Measurements from ENCODE around the gene ERBB4.
"Not testable (repeated sequence)": the region's sequence is repeated elsewhere in the genome, so short reads cannot be mapped to it uniquely, and the experiment has no call there.

ERBB4 gene

DNA sequence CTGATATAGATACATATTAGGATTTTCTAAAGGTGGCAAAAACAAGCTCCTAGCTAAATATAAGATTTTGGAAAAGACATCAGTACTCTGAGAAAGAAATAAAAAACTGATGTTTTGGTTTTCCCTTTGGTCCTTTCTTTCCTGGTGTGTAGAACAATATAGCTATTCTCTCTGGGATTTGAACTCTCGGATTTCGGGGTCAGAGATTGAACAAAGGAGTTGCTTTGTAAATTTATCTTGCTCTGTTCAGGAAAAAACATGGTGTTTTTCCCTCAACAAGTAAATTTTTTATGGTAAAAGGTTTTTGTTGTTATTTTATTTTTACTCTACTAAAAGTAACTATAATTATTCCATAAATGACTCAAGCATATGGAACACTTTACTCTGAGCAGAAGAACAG lies 889.3 kb downstream of the ERBB4 start:
- DNase-seq (ENCODE audit: low read depth in 1 of 2, low spot score in 1 of 2), result no peak

DNA sequence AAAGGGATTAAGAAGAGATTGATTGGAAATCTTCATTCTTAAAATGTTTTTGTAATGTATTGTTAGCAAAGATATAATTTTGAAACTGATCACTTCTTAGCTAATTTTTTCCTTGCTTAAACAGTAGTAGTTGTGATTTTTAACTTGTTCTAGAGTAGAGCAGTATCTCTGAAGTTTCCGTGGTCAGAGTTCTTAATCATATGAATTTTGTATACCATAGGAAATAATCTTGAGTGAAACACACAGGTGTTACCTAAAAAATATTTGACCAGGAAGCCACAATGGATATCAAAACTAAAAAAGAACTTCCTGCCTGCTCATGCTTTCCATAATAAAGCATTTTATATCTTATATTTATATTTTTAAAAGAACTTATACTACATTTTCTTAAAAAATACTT lies 907.1 kb downstream of the ERBB4 start:
- DNase-seq (ENCODE audit: low read depth in 1 of 2, low spot score in 1 of 2), result no peak

DNA sequence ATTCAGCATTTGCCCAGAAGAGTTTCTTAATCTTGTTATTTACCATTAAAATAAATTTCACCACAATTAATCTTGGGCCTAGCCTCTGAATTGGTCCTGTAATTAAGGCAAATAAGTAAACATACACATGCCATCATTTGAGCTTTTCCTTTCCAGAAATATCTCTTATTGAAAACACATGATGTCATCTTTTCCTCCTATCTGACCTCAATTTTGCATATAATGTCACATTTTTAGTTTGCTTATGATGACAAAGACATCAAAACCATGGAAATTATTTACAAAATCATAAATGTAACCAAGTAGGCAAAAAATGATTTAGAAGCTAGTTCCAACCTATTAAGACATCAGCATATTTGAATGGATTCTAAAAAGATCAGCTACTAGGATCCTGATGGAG lies 915.5 kb downstream of the ERBB4 start:
- DNase-seq (ENCODE audit: low read depth in 1 of 2, low spot score in 1 of 2), result no peak

DNA sequence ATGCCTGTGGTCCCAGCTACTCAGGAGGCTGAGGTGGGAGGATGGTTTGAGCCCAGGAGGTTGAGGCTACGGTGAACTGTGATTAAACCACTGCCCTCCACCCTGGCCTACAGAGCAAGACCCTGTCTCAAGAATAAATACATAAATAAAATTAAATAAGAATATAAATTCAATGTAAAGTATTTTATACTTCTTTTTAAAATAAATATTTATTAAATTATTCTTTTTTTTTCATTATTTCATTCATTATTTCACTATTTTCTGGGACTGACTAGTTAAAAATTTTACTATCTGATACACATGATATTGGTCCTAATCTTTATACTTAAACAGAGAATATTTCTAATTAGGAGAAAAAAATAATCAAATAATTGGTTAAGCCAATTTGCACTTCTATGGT lies 917.6 kb downstream of the ERBB4 start:
- DNase-seq (ENCODE audit: low read depth in 1 of 2, low spot score in 1 of 2), result no peak

DNA sequence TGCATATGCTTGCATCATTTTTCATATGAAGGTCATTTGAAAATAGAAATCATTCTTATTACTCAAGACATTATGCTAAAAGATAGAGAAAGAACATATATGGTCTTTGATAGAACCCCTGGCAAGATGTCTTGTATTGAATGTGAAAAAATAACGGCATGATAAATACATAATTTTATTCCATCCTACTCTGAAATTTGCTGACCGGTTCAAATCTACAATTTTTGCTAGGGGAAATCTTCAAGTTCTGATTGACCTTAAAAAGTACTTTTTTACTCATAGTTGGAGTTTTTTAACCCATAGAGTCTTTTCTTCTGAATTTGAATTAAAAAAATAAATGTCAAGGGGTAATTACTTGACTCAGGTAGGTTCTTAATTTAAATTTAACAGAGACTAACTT lies 920.8 kb downstream of the ERBB4 start:
- DNase-seq (ENCODE audit: low read depth in 1 of 2, low spot score in 1 of 2), result no peak

DNA sequence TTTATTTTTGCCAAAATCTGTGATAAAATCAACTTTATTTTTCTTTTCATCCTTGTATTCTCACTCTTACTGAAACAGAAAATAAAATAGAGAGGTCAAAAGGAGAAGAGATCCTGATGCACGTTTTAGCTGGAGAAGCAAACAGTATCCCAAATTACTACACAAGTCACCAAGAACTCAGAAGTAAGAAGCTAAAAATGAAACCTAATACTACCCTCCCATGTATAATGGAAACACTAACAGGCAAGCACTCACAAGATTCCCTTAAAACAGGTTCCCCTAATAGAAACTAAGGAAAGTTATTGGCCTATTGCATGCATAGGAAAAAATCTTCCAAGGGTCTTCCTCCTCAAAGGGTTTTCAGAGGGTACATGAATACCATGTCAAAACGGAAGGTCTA lies 927.0 kb downstream of the ERBB4 start:
- DNase-seq (ENCODE audit: low read depth in 1 of 2, low spot score in 1 of 2), result no peak

DNA sequence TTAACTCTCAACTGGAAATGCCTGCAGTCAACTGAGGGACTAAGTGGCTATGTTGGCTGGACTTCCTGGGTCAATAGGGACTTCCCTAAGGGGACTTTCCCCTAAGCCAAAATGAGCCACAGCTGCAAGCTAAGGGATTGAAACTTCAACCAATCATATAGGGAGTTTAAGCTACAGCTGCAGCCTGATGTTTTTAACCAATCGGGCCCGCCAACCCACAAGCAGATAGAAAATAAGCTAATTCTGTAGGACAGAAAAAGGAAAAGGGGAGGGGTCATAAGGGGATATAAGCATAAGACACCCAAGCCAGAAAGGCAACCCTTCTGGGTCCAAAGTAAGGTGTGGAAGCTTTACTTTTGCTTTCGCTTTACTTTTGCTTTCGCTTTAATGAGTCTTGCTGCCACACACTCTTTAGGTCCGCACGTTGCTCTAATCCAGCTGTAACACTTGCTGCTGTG lies 927.5 kb downstream of the ERBB4 start:
- no peak for DNase-seq (ENCODE audit: low read depth in 1 of 2, low spot score in 1 of 2)

DNA sequence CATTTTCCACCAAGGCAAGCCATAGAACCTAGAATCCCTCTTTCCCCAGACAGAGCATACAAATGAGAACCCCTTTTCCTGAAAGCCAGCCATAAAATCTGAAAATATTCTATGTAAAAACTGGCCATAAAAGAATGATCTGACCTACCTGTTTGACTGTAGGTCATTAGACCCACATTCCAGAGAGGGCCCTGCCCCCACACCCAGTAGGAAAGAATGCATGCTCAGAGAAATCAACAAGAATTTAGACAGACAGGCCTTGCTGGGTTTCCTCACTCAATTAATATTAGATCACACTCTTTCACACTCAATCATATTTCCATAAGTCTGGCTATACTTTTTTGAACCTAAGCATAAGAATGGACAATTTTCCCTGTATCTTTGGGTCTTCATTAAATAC lies 929.5 kb downstream of the ERBB4 start:
- no peak for DNase-seq (ENCODE audit: low read depth in 1 of 2, low spot score in 1 of 2)

DNA sequence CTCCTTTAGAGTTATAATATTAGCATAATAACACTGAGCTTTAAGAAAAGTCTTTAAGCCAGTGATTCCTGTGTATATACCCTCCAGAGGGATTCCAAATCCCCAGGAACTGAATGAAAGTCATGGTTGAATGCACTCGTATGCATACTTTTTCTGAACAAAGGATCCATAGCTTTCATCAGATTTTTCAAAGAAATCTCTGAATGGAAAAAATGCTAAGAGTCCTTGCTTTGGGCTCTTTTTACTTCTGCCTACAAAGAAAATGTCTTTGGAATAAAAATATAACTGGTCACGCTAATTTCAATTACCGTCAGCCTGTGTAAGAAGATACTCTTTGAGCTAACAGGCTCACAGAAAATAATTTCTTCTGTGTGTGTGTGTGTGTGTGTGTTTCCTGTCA lies 939.5 kb downstream of the ERBB4 start:
- no peak for DNase-seq (ENCODE audit: low read depth in 1 of 2, low spot score in 1 of 2)

DNA sequence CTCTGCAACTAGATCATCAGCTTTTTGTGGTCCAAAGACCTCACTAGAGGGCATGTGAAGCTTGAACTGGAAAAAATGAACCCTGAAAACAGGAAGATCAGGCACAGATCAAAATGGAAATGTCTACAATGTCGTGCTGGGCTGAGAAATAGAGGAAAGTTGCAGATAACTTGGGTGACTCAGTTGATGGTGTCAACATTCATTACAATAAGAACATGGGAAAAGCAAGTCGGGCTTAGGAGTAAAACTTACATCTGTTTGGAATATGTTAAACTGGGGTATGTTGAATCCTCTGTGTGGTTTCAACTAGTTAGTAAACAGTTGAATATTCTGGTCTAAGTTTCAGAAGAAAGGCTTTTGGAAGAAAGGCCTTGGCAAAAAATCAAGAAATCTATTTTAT lies 940.4 kb downstream of the ERBB4 start:
- no peak for DNase-seq (ENCODE audit: low read depth in 1 of 2, low spot score in 1 of 2)

DNA sequence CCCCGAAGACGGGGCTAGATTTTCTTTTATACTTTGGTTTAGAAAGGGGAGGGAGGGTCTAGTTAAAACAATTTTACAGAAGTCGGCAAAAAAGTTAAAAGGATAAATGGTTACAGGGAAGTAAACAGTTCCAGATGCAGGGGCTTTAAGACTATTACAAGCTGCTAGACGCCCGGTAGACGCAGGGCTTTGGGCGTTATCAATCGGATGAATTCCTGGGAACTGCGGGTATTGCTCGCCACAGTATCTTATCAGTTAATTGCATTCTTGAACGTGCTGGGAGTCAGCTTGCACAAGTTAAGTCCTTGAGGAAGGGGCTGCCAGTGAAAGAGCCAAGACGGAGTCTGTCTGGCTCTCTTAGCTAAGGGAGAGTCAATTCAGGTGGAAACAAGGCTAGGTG lies 946.6 kb downstream of the ERBB4 start:
- DNase-seq (ENCODE audit: low read depth in 1 of 2, low spot score in 1 of 2), result not testable (repeated sequence)

DNA sequence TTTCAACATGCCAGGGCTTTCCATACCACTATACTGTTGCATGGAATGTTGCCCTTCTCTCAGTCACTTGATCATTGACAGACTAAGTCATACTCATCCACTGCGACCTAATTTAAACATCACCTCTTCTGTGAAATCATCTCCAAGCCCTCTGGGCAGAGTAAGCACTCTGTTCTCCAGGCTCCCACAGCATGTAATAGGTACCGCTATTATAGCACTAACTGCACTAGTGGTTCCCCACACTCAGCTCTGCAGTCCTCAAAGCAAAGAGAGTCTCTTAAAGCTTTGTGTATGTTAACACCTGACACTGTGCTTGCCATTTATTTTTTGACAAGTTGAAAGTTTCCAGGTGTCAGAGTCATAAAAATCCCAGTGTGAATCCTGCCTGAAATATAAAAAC lies 947.2 kb downstream of the ERBB4 start:
- DNase-seq (ENCODE audit: low read depth in 1 of 2, low spot score in 1 of 2), result no peak

DNA sequence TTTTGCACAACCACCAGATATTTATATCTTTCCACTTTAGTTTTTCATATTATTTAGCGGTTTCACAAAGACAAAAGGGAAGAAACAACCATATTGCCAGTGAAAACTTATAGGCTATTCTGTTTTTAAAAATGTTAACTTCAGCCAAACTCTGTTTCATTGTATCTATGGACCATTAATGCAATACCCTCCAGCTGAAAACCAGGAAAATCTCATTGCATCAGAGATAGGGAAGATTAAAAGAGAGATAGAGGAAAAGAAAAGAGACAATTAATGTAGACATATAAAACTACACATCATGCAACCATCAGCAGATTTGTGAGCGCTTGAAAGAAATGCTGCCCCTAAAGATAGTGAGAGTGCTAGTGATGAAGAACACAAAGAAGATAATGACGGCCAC lies 970.2 kb downstream of the ERBB4 start:
- no peak for DNase-seq (ENCODE audit: low read depth in 1 of 2, low spot score in 1 of 2)

DNA sequence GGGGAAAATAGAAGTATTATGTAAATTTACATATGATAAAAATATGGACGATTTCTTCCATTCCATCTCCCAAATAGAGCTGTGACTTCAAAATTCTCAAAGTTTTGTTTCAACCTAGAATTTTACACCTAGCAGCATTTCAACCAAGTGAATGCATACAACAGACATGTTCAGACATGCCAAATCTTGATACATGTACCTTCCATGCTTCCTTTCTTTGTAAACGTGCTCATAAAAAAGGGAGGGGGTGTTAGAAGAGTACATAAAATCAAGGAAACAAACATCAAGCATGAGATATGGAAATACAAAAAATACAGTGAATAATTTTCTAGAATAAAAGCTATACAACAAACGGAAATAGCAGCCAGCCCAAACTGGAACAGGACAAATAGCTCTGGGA lies 974.2 kb downstream of the ERBB4 start:
- no peak for DNase-seq (ENCODE audit: low read depth in 1 of 2, low spot score in 1 of 2)

DNA sequence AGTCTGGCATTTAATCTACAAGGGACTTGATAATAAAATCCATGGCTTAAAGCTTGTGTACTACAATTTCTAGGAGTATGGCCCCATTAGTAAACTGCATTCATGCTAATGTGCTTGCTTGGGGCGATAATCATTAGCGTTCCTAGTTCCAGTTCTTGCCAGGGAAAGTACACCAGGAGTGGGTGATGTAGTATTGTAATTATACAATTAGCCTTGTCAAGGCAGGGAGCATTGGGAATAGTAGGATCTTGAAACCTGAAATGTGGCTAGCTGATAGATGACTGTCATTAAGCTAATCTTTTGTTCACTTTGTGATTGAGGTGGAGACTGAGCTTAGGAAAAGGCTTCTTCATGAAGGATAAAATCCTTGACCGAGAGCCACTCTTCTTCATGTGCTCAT lies 993.0 kb downstream of the ERBB4 start:
- DNase-seq (ENCODE audit: low read depth in 1 of 2, low spot score in 1 of 2), result no peak

DNA sequence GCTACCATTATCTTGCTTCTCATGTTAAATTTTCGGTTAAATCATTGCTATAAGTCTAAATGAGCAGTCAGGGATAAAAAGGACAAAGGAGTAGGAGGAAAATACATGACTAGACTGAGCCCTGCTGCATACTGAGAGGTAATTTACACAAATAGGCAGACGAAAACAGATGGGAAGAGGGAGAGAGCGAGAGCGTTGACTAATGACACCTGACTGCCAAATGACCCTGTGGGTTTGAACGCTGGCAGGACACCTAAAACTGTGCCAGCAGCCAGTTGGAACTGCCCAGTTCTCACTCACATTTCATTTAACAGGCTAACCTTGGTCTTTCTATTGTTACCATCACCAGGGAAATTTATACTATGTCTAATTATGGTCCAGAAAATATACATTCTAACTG lies 1004.0 kb downstream of the ERBB4 start:
- DNase-seq (ENCODE audit: low read depth in 1 of 2, low spot score in 1 of 2), result no peak

DNA sequence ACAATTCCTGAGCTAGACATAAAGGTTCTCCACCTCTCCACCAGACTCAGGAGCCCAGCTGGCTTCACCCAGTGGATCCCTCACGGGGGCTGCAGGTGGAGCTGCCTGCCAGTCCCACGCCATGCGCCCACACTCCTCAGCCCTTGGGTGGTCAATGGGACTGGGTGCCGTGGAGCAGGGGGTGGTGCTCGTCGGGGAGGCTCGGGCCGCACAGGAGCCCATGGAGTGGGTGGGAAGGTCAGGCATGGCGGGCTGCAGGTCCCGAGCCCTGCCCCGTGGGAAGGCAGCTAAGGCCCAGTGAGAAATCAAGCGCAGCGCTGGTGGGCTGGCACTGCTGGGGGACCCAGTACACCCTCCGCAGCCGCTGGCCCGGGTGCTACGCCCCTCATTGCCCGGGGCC lies 1014.4 kb downstream of the ERBB4 start:
- DNase-seq (ENCODE audit: low read depth in 1 of 2, low spot score in 1 of 2), result not testable (repeated sequence)

DNA sequence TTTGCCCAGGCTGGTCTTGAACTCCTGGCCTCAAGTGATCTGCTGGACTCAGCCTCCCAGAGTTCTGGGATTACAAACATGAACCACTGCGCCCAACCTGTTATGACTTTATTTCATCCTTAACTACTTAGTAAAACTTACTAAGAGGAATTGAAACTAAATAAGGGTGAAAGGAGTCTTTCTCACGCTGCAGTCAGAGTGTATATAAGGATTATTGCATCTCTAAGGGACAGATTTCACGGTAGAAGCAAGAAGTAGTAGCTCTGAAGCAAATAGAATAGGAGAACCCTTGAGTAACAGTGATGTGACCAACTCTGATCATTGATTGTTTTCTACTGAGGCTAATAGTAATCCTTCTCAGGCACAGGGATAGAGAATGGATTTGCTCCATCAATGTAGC lies 1022.1 kb downstream of the ERBB4 start:
- DNase-seq (ENCODE audit: low read depth in 1 of 2, low spot score in 1 of 2), result no peak

DNA sequence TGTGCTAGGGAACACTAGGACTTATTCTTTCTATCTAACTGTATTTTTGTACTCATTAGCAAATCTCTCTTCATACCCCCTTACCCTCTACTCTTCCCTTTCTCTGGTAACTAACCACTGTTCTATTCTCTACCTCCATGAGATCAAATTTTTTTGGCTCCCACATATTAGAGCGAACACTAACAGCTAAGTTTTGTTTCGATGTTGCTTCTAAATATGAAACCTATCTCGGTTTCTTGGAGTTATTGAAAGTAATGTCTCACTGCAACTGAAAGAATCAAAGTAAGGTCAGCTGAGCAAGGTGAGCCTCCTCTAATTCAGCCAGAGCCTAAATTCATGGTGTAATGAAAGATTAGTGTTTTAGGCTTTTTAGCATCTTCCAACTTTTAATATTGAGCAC lies 1024.6 kb downstream of the ERBB4 start:
- no peak for DNase-seq (ENCODE audit: low read depth in 1 of 2, low spot score in 1 of 2)

DNA sequence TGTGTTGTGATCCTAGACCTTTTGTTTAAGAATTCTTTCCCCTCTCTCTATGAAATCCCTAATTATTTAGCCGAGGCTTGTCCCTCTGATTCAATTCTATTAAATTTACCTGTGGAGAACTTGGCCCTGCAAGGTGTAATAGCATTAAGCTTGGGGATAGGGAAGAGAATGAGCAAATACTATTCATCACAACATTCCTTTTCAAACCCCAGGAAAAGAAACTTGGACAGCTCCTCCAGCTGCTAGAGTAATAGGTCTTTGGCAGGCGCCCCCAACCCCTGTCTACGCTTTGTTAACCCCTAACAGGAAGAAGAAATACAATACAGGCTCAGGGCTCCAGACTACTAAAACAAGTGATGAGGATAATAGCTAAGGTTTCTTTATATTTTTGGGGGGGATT lies 1025.2 kb downstream of the ERBB4 start:
- DNase-seq (ENCODE audit: low read depth in 1 of 2, low spot score in 1 of 2), result no peak

DNA sequence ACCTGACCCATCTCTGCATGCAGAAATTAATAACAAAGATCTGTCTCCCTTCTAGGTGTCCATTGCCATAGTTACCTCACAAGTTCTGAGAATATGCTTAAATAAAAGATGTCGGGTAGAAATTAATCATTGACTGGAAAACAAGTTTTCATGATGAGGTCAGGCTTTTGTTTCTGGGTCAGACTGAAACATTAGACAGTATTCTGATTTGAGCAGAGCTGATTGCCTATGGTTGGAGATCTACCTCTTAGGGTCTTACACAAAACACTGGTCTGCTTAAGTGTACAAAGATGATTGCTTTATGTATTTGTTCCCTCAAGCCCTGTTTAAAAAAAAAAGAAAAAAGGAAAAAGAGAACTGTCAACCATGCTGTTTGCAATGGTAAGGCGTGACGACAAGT lies 1025.8 kb downstream of the ERBB4 start:
- no peak for DNase-seq (ENCODE audit: low read depth in 1 of 2, low spot score in 1 of 2)

DNA sequence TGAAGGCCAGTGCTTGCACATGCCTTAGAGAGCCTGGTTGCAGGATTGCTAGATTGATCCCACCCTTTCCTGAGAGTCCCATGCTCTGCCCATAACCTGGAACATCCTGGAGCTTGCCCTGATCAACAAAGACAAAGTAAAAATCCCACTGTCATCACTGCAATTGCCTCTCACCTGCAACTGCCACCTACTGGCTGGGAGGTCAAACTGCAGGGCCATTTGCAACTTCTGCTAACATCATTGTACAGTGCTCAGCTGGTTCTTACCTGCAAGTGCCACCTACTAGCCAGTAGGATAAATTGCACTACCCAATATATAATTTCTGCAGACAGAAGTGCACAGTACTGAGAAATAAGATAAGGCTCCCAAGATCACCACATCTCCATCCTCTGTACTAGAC lies 1034.7 kb downstream of the ERBB4 start:
- no peak for DNase-seq (ENCODE audit: low read depth in 1 of 2, low spot score in 1 of 2)

DNA sequence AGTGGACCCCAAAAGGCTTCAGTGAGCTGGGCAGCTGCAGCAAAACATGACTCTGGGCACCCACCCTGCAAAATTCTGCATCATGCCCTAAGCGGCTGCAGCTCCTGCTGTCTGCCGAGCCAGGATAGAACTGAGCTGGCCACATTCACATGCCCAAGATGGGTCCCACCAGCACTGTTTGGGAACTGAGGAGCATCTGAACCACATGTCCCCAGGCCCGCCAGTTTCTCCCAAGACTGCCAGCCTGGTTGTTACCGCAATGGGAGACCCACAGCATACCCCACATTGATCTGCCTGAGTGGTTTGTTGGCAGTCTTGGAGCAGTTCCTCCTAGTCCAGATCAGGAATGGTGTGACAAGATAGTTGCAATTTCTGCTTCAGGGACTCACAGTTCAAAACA lies 1035.4 kb downstream of the ERBB4 start:
- DNase-seq (ENCODE audit: low read depth in 1 of 2, low spot score in 1 of 2), result no peak

DNA sequence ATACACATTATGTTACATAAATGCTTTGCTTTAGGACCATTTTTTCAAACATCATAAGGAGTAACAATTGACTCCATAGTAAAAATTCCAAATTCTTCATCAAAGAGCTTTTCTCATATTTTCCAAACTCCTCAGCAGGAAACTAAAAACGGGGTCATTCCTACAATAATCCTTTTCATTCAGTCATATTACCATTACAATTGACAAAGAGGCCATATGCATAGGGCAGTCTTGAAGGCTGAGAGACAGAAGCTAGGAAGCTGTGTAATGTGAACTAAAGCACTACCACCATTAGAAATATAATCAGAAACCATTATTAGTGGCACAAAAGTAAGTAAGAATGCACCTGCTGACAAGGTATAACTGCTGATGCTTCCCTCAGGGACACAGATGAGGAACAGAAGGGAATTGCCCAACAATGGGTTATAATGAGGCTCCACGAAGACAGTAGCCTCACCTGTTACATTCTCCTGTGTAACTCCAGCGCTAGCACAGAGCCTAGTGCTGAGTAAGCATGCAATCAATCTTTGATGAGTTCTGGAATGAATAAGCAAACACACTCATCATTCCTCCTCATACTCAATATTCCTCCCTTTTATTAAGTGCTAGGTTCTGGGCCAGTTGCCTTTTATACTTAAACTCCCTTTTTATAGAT lies 1039.9 kb downstream of the ERBB4 start:
- DNase-seq (ENCODE audit: low read depth in 1 of 2, low spot score in 1 of 2), result no peak
